ENCODE data around the gene ARHGEF2.
"Not testable (repeated sequence)": the region's sequence is repeated elsewhere in the genome, so short reads cannot be mapped to it uniquely, and the experiment has no call there.

The ARHGEF2 gene

DNA sequence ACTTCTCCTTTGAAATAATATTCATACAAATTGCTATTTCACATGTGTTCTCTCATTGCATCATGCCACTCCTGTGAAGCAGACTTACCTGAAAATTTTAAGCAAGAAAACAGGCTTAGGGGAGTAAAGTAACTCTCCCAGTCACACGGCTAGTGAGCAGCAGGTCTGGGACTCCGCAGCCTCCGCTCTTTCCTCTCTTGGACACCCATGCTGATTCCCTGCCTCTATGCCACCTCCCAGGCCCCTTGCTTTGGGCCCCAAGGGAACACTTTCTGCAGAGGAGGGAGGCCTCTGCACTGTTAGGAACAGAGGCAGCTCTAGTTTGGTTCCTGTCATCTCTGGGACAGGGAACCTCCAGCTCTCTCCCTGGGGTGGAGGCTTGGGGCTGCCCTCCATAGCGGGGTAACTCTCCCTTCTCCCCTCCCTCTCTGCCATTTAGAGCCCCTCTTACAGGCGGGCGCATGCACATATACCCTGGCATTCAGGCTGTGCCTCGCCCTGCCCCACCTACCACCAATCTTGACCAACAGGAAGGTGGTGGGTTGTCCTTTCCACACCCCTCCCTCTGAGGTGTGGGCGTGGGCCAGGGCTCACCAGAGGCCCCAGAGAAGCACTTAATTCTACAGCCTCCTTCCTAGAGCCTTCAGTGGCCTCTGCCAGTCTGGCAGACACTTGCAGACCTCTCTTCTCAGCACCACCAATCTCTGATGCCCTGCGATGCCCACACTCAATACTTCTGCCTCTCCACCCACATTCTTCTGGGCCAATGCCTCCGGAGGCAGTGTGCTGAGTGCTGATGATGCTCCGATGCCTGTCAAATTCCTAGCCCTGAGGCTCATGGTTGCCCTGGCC is 37.1 kb downstream of the ARHGEF2 start, which contains the start of gene RXFP4:
Gene RXFP4, plus strand, starts transcription at position 646 of the 852 bp plus-strand sequence. Its CDS starts 72 bp downstream, at position 718.
- DNase-seq = no peak

DNA sequence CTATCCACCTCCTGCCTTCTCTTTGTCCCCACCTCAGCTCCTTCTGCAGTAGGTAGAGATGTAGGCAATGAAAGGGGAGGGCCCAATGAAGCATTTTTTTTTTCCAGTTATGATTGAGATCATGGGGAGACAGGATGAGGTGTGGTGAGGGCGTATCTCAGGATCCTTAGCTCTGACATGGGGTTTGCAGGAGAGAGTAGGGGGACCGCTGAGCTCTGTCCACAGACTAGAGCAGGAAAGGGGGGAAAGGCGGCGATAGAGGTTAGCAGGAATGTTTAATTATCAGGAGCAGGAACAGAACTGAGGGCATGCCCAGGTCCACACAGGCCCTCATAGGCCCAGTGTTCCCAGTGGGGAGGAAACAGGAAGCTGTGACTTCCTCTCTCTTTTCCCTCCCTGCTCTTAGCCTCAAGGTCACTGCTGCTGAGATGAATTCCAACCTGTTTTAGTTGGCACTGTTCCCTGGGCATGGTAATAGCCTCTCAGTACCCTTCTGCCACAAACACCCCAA is 37.8 kb downstream of the ARHGEF2 start:
- peak; percentile 21 for DNase-seq

DNA sequence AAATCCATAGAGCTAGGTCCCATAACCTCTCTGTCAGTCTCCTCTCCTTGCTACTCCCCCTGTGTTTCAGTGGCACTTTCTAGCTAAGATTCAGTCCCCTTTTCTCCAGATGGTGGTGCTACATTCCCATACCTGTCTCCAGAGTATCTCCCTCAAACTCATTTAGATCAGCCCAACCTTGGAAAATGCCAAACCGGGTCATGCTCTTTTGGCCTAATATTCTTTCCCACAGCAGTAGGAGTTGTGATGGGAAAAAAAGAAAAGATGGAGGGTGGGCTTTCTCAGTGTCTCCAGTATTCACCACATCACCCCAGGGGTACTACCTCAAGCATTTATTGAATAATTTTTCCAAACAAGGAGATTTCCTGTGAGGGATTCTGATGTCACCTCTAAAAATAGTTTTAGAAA is 40.1 kb downstream of the ARHGEF2 start:
- DNase-seq = peak; percentile 58

DNA sequence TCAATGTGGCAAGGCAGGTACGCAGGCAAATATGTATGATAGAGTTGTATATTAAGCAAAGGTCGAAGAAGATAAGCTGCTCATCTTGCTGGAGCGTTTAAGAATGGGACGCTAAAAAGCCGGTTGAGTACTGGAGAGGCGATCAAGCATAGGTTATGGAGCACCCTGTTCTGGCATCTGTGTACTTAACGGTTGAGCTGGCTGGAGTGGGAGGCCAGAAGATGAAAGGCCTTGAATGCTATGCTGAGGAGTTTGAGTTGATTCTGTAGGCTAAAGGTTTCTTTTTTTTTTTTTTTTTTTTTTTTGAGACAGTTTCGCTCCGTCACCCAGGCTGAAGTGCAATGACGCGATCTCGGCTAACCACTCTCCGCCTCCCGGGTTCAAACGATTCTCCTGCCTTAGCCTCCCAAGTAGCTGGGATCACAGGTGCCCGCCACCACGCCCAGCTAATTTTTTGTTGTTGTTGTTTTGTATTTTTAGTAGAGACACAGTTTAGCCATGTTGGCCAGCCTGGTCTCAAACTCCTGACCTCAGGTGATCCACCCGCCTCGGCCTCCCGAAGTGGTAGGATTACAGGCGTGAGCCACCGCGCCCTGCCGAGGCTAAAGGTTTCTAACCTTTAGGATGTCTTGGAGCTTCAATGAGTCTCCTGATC is 43.3 kb downstream of the ARHGEF2 start:
- no peak for DNase-seq

DNA sequence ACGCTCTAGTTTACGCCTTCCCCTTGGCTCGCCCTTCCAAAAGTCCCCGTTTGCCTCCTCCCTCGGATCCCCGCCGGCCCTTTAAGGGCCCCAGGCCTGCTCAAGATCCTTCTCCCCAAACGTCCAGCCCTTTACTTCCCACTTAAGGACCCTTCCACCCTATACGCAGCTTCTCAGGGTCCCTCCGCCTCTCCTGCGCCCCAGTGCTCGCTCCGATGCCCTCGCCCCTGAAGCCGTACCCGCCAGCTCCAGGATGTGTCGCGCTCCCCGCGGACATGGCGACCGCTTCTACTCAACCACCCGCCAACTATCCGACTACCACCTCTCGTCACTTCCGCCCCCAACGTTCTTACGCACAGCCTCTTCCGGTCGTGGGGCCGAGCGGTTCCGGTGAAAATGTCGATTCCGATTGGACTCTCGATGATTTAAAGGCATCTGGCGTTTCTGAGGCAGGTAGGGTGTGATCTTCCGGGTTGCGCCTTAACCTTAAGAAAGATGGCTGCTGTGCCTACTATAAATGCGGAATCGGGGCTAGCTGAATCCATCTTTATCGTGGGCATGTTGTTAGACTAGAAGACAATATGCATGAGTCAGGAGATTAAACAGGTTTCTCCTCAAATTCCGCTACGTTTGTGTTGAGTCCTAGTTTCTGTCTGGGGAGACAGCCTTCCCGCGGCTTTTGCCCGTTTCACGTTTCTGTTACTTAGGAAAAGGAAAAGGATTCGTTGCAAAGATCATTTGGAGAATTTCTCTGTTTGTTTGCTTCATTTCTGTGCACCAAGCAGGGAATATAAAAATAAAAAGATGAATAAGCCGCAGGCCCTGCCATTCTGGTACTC is 44.0 kb downstream of the ARHGEF2 start, which contains the start of gene KHDC4:
Gene KHDC4, minus strand, starts transcription at position 317 of the 839 bp plus-strand sequence. Its CDS starts 40 bp downstream, at position 277.
- peak; percentile 99 for DNase-seq

DNA sequence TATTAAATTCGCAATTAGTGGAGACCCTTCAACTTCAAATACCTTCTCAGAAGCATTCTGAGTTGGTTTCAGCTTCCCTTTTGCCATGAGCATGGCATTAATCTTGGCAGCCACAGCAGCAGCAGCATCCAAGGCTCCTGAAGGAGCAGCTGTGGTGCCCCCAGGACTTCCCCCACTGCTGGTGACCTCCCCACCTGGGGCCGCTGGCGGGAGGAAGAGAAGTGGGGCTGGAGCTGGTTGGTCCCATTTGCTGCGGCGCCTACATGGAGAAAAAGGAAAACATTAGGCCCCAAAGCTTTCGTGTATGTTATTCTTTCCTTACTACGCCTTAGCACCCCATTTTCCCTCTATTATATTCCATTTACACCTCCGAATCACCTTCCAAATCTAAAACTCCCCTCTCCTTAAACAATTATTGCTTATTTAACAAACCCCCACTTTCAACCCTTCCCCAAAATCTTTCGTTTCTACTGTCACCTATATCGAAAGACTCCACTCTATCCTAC is 44.7 kb downstream of the ARHGEF2 start:
- DNase-seq = no peak

DNA sequence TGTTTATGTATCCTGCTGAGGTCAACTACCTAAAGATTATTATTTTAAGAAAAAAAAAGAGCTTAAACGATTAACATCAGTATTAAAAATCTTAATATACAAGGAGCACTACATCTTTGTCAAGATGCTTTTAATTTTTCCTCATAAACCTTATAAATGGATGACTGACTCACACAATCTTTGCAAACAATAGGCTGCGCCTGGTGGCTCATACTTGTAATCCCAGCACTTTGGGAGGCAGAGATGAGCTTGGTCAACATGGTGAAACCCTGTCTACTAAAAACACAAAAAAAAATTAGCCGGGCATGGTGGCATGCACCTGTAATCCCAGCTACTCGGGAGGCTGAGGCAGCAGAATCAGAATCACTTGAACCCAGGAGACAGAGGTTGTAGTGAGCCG is 45.9 kb downstream of the ARHGEF2 start:
- no peak for DNase-seq

DNA sequence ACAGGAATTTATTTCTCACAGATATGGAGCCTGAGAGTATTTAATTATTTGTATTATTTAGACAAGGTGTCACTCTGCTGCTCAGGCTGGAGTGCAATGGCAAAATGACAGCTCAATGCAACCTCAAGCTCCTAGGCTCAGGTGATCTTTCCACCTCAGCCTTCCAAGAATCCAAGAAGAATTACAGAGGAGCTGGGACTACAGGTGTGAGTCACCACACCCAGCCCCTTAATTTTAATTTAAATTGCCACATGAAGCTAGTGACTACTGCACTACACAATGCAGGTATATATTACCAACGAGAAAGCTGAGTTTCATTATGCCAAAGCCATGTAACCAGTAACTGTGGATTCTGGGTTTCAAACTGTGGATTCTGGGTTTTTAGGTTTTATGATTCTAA is 46.3 kb downstream of the ARHGEF2 start:
- DNase-seq = no peak

DNA sequence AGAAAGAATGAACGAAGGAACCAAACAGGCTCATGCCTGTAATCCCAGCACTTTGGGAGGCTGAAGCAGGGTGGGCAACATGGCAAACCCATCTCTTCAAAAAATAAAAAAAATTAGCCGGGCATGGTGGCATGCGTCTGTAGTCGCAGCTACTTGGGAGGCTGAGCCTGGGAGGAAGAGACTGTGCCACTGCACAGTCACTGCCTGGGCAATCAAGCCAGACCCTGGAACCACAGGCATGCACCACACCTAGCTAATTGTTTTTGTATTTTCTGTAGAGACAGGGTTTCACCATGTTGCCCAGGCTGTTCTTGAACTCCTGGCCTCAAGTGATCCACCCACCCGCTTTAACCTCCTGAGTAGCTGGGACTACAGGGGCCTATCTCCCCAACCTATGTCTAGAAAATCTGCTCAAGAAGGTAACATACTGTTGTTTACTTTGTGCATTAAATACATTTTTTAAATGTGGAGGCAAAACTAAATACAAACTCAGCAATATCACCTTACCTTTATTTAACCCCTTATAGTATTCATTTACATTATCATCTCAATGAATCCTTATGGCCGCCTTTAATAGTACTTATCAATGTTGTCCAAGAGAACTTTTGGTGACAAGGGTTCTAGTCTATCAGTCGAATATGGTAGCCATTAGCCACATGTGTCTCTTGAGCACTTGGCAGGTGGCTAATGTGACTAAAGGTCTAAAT is 46.9 kb downstream of the ARHGEF2 start:
- DNase-seq = no peak

DNA sequence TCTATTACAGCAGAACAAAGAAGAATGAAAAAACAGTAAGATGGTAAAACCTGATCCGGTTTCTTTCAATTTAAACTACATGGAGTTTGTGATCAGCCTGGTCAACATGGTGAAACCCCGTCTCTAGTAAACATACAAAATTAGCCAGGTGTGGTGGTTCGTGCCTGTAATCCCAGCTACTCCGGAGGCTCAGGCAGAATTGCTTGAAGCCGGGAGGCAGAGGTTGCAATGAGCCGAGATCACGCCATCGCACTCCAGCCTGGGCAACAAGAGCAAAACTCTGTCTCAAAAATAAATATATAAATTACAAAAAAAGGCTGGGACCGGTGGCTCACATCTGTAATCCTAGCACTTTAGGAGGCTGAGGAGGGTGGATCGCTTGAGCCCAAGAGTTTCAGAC is 47.6 kb downstream of the ARHGEF2 start:
- DNase-seq = not testable (repeated sequence)

DNA sequence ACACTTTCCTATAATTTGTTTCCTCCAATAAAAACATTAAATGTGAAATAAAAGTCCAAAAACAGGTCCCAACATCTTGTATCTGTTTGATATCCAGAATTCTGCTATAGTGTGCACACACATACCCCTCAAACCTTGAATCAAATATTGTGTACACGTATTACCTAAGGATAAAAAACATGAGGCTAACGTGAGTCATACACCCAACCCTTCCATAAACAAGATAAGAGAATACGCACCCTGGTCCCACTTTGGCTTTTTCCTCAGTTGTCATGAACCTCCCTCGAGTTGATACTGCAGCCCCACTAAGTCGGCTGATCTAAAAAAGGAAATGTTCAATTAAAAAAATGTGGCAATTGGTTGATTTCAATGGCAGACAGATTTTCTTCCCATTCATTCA is 49.3 kb downstream of the ARHGEF2 start:
- no peak for DNase-seq

DNA sequence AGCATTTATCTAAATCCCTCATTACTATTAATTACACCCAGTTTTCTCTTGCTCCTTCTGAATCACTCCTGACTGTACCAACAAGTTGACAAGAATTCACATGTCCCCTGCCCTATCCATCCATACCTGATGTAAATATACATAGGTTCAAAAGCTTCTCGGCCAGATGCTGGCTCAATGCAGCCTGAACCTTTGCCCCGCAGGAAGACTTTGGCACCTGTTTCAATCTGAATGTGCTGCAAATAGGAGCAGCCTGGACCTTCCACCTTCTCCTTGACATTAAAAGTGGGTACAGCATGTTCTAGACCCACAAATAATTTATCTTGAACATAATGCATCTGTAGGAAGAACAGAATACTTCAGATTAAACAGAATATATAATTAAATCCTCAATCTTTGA is 52.8 kb downstream of the ARHGEF2 start:
- no peak for DNase-seq

DNA sequence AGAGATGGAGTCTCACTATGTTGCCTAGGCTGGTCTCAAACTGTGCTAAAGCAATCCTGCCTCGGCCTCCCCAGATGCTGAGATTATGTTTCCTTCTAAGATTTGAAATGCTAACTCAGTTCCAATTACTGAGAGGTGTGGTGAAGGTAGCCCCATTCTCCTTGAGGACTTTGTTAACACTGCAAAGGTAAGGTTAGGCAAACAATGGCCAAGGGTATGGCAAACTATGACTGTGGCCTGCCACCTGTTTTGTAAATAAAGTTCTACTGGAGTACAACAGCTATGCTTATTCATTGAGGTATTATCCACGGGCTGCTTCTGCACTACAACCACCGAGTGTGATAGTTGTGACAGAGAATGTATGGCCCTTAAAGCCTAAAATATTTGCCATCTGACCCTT is 57.6 kb downstream of the ARHGEF2 start:
- DNase-seq = no peak

DNA sequence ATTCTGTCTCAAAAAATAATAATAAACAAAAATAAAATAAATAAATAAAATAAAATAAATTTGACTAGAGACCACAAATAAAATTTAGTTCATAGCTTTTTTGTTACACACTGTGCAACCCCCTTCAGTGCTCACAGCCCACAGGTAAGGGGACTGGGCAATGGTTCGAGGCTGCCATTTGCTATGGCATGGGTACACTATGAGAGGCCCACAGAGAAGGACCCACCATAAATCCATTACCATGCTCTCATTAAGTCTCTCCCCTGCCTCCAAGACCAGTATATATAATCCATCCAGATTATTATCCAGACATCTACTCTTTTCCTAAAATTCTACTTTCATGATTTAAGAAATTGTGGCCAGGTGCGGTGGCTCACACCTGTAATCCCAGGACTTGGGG is 58.5 kb downstream of the ARHGEF2 start:
- DNase-seq = no peak

DNA sequence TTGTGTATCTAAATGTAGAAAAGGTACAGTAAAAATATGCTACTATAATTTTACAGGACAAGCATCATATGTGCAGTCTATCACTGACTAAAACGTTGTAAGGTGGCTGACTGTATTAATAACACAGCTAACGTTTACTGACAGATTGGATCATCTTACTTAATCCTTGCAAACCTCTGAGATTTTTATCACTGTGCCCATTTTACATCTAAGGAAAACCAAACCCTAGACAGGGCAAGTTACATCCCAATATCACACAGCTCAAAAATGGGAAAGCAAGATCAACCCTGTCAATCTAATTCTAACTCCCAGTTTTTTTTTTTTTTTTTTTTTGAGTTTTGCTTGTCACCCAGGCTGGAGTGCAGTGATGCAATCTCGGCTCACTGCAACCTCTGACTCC is 59.7 kb downstream of the ARHGEF2 start:
- no peak for DNase-seq

DNA sequence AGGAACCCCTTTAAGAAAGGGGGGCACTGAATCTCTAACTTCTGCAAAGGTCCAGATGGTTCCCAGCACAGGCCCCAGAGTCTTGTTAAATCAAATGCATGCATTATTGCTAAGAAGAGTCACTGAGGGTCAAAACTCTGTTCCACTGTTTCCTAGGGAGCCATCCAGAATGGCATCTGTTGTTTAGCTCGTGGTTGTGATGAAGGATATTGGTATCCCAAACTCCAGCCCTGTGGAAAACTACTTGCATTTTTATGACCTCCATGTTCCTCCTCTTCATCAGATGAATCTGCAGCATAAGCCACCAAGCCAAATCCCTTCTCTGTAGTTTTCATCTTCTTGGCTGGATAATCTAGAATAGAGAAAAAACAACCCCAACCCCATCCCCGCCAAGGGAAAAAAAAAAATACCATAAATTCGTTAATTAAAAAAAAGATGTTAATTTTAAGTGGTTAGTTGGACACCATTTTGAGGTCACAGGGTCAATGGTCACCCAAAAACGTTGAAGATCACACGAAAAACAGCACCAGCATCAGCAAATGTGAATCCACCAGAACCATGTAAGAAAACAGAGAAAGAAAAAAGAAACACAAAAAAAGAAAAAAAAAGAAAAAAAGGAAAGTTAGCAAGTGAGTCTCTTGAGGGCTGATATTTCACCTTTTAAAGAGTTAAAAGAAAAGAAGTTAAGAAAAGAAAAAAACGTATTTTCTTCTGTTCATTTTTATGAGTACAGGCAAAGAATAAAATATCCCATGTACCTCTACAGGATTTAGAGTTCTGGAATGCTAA is 64.2 kb downstream of the ARHGEF2 start:
- DNase-seq = no peak

DNA sequence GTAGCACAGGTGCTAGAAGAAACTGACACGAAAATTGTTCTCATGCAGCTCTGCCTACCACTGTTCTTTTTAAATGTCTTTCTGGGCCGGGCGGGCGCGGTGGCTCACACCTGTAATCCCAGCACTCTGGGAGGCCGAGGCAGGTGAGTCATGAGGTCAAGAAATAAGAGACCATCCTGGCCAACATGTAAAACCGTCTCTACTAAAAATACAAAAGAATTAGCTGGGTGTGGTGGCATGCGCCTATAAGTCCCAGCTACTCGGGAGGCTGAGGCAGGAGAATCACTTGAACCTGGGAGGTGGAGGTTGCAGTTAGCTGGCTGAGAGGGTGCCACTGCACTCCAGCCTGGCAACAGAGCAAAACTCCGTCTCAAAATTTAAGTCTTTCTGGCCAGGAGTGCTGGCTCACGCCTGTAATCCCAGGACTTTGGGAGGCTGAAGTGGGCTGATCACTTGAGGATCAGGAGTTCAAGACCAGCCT is 66.3 kb downstream of the ARHGEF2 start:
- no peak for DNase-seq

DNA sequence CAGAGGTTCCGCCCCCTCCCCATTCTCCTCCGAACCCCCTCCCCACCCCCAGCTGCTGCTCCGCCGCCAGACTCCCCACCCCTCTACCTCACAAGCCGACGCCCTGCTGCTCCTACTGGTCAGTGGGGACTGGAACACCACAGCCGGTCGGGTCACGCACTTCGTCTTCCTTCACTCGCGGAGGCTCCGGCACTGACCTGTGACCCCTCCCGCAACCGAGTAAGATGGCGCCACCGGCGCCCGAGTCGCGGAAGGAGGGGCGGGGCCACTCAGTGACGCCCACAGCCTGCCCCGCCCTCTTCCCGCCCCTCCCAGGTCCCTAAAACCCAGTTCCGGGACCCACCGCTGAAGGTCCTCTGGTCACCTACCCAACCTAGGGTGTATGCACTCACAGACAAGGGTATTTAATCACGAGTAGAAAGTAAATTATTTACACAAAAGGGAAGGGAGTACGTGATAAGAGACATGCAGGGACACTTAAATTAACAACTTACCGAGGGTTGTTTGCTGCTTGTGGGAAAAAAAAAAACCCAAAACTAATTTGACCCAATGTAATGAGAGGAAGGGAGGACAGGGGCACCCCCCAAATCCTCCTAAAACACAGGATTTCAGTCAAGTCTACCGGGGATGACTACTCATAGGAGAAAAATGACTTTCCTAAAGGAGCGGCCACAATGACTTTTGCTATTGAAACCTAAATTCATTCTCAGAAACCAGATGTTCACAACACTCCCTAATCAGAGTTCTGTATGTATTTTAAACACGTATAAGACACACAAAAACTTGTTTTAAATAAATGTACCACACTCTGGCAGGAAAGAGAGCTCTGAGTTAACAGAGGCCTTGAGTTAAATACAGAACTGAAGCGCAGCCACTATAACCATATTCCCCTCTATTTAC is 66.9 kb downstream of the ARHGEF2 start, which contains the start of gene RIT1:
Gene RIT1, minus strand, starts transcription at position 194 of the 900 bp plus-strand sequence. CDS start 588 bp downstream, outside the sequence.
- DNase-seq = peak; percentile 69

DNA sequence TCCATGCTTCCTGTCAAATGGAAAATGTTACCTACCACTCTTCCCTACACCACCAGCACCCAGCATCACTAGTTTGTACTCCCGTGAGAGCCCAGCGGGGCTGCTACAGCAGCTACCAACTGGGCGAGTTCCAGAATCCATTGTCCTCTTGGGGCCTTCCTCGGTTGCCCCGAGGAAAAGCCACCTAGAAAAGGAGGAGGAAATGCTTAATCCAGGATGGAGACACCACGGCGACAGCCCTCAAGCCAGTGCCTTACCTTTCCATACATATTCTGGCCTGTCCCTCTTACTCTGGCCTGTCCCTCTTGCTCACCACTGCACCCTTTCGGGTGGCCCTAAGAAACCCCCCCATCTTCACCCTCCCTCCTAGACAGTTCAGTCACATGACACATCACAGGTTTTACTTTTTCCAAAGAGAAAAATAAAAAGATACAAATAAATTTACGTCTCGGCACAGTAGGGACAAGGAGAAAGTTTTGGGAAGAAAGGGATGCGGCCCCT is 67.7 kb downstream of the ARHGEF2 start:
- peak; percentile 38 for DNase-seq

DNA sequence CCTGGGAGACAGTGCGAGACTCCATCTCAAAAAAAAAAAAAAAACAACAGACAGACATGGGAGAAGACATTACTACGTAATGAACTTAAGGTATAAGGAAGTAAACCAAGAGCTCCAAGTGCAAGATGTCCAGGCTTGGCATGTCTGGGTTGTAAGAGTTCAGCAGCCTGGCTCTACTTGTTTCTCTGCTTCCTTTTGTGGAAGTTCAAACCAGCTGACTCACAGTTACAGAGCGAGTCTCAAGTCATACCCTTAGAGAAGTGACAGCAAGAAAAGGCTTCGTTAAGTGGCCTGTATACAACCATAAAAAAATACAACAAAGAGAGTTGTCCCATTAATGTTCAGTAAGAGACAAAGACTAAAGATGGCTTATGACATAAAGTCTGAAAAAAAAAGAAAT is 68.5 kb downstream of the ARHGEF2 start:
- DNase-seq = no peak
